ENCODE data around the gene NEO1. TPM values are rescaled to one million over a fixed set of nuclear protein-coding genes. Genes with fewer than 3 reads are reported as not detected.

NEO1 gene
- total and polyA plus RNA-seq, 2 experiments from 2014 or later = 4.5 to 13.6 TPM

DNA sequence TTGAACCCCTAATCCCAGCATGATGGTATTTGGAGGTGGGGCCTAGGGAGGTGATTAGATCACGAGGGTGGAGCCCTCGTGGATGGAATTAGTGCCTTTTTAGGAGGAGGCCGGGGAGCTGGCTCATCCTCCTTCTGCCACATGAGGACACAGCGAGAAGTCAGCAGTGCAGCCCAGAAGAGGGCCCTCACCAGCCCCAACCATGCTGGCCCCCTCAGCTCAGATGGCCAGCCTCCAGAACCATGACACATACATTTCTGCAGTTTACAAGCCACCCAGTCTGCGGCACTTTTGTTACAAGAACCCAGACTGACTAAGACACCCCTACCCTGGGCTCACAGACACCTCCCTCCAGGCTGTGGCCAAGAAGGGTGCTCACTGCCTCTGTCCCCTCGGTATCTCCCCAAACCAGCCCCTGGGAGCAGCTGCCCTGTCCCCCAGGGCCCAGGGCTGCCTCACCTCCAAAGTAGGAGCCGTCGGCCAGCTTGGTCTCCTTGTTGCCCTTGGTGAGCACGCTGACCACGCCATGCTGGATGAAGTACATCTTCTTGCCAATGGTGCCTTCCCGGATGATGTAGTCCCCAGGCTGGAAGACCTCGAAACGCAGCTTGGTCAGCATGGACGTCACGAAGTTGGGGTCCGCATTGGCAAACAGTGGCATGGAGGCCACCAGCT is 272.4 kb downstream of the NEO1 start:
- Histone ChIP-seq H3K4me3 (no peak overlapping the region), H3K9ac (no peak overlapping the region), H3K9me3 (ENCODE audit: low read depth) (no peaks in the 10 kb centered on the region), H3F3A (ENCODE audit: insufficient read depth) (no peaks in the 10 kb centered on the region), H3K27me3 (replicated peaks; ENCODE audit: insufficient read depth) (peaks cover 3% of the 10 kb centered on the region; the same call in 1 of the 2 replicates), H3K9me2 (ENCODE audit: insufficient read depth) (no peaks in the 10 kb centered on the region), H3K27ac (no peak overlapping the region), H3K36me3 (ENCODE audit: low read depth) (no peaks in the 10 kb centered on the region), H3K79me2 (ENCODE audit: insufficient read depth) (no peaks in the 10 kb centered on the region), H3K4me1 (ENCODE audit: insufficient read depth) (no peaks in the 10 kb centered on the region), H3K4me2 (ENCODE audit: unreplicated experiment) (no peak overlapping the region), H2AFZ (no peak overlapping the region), H4K20me1 (ENCODE audit: insufficient read depth) (no peaks in the 10 kb centered on the region)
- DNase-seq = no peak
- in situ Hi-C loops (cut with MboI) = no loop called here
- TF ChIP-seq EZH2 (IDR thresholded peaks at IDR 0.05; ENCODE audit: insufficient read depth, poor library complexity, severe bottlenecking) (no peak), EZH2phosphoT487 (IDR thresholded peaks at IDR 0.05; ENCODE audit: insufficient read depth, low read depth) (no peak)
- WGBS, 2 experiments (ENCODE audit: low coverage in 1 of 2, low lambda C conversion rate in 2 of 2, missing lambda C conversion rate in 2 of 2) = 78 to 84% methylated on average over 15 to 16 of the region's 16 CpGs

DNA sequence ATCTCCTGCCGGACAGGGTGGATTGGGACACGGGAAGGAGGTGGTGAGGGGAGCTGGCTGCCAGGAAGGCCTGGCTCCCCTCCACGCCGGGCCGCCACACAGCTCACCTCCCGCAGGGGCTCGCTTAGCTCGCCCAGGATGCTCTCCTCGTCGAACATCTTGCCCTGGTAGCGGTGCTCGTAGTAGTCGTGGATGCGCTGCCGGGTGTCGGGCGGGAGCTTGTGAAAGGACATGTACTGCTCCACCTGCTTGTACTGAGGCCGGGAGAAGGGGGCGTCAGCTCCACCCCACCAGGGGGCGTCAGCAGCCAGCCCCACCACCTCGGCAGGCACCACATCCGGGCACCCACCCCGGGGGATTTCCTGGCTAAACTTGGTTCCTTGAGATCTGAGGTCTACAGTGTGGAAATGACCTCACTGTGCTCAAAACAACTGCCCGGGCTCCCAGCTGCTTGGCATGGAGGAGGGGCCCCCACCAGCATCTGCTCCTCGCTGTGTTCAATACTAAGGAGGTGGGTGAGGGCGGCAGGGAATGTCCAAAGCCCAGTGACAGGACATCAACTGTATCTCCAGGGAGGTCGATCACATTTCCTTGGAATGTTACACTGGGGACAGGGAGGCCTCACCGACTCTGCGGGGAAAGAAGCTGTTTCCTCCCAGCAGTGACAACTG is 273.1 kb downstream of the NEO1 start:
- no peak overlapping the region for H3K9ac ChIP-seq
- no peaks in the 10 kb centered on the region for H4K20me1 ChIP-seq (ENCODE audit: insufficient read depth)
- TF ChIP-seq EZH2phosphoT487 (IDR thresholded peaks at IDR 0.05; ENCODE audit: insufficient read depth, low read depth) (no peak), EZH2 (IDR thresholded peaks at IDR 0.05; ENCODE audit: insufficient read depth, poor library complexity, severe bottlenecking) (no peak)
- H3K27ac ChIP-seq = no peak overlapping the region
- no peak overlapping the region for H3K4me3 ChIP-seq
- no peak overlapping the region for H3K4me2 ChIP-seq (ENCODE audit: unreplicated experiment)
- H3K4me1 ChIP-seq (ENCODE audit: insufficient read depth) = no peaks in the 10 kb centered on the region
- in situ Hi-C loops (cut with MboI) = no loop called here
- no peaks in the 10 kb centered on the region for H3K79me2 ChIP-seq (ENCODE audit: insufficient read depth)
- DNase-seq = no peak
- no peaks in the 10 kb centered on the region for H3K9me3 ChIP-seq (ENCODE audit: low read depth)
- peaks cover 3% of the 10 kb centered on the region; the same call in 1 of the 2 replicates for H3K27me3 ChIP-seq (replicated peaks; ENCODE audit: insufficient read depth)
- WGBS, 2 experiments (ENCODE audit: low coverage in 1 of 2, low lambda C conversion rate in 2 of 2, missing lambda C conversion rate in 2 of 2) = 61% methylated on average over 22 to 26 of the region's 29 CpGs
- H3K9me2 ChIP-seq (ENCODE audit: insufficient read depth) = no peaks in the 10 kb centered on the region
- H3K36me3 ChIP-seq (ENCODE audit: low read depth) = no peaks in the 10 kb centered on the region
- H2AFZ ChIP-seq = no peak overlapping the region
- no peaks in the 10 kb centered on the region for H3F3A ChIP-seq (ENCODE audit: insufficient read depth)

DNA sequence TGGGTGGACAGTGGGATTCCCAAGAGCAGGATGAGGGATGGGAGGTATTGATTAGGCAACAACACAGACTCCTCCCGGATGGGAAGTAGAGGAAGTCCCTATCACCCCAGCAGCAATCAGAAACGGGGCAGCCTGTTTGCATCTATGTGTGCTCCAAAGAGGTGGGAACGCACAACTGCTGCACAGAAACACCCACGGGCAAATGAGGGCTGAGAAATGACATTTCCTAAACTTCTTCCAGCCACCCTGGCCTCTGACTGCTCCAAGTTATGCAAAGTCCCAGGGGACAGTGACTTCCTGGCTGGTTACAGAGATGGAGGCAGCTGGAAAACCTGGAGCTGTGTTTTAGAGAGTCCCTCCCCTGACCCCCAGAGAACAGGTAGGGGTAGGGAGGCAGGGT is 273.9 kb downstream of the NEO1 start:
- H3K27ac ChIP-seq = no peak overlapping the region
- in situ Hi-C loops (cut with MboI) = no loop called here
- no peaks in the 10 kb centered on the region for H4K20me1 ChIP-seq (ENCODE audit: insufficient read depth)
- no peak overlapping the region for H3K4me3 ChIP-seq
- no peak overlapping the region for H3K9ac ChIP-seq
- H3K36me3 ChIP-seq (ENCODE audit: low read depth) = no peaks in the 10 kb centered on the region
- H3K79me2 ChIP-seq (ENCODE audit: insufficient read depth) = no peaks in the 10 kb centered on the region
- H3K4me2 ChIP-seq (ENCODE audit: unreplicated experiment) = no peak overlapping the region
- no peaks in the 10 kb centered on the region for H3K9me2 ChIP-seq (ENCODE audit: insufficient read depth)
- no peaks in the 10 kb centered on the region for H3K9me3 ChIP-seq (ENCODE audit: low read depth)
- no peak for TF ChIP-seq EZH2 (IDR thresholded peaks at IDR 0.05; ENCODE audit: insufficient read depth, poor library complexity, severe bottlenecking)
- no peak for TF ChIP-seq EZH2phosphoT487 (IDR thresholded peaks at IDR 0.05; ENCODE audit: insufficient read depth, low read depth)
- H3F3A ChIP-seq (ENCODE audit: insufficient read depth) = no peaks in the 10 kb centered on the region
- H2AFZ ChIP-seq = no peak overlapping the region
- 17% methylated on average over 4 of the region's 4 CpGs for WGBS, 2 experiments (ENCODE audit: low coverage in 1 of 2, low lambda C conversion rate in 2 of 2, missing lambda C conversion rate in 2 of 2)
- no peak for DNase-seq
- H3K4me1 ChIP-seq (ENCODE audit: insufficient read depth) = no peaks in the 10 kb centered on the region
- H3K27me3 ChIP-seq (replicated peaks; ENCODE audit: insufficient read depth) = peaks cover 3% of the 10 kb centered on the region; the same call in 1 of the 2 replicates

DNA sequence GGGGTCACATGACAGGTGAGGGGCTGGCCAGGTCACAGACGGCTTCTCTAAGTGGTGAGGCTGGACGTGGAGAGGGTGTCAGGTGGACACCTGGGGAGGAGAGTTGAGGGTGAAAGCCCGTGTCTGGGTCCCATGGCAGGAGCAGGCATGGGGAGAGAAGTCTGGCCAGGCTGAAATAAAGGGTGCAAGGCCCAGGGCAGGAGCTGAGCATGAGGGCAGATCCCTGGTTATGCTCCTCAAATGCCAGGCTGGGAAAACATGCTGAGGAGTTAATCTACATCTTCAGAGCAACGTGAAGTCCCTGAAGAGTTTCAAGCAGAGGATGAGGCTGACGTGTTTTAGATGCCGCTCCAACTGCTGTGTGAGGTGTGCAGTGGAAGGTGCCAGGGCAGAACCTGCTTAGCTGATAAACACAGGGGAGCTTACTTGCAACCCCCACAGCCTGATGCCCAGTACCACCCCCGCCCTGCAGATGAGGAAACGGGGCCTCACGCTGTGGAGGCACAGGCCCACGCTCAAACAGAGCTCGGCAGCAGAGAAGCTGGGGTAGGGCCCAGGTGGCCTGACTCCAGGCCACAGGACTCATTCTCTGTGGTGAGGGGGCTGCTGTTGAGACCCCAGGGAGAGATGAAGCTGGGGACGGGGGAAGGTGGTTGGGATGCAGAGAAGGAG is 276.0 kb downstream of the NEO1 start:
- Histone ChIP-seq H3K4me1 (ENCODE audit: insufficient read depth) (no peaks in the 10 kb centered on the region), H3K79me2 (ENCODE audit: insufficient read depth) (no peaks in the 10 kb centered on the region), H3K9me2 (ENCODE audit: insufficient read depth) (no peaks in the 10 kb centered on the region), H3K9me3 (ENCODE audit: low read depth) (no peaks in the 10 kb centered on the region), H3K9ac (no peak overlapping the region), H3K4me2 (ENCODE audit: unreplicated experiment) (no peak overlapping the region), H3F3A (ENCODE audit: insufficient read depth) (no peaks in the 10 kb centered on the region), H3K36me3 (ENCODE audit: low read depth) (no peaks in the 10 kb centered on the region), H3K4me3 (no peak overlapping the region), H3K27me3 (replicated peaks; ENCODE audit: insufficient read depth) (peaks cover 3% of the 10 kb centered on the region; the same call in 1 of the 2 replicates), H2AFZ (no peak overlapping the region), H3K27ac (no peak overlapping the region), H4K20me1 (ENCODE audit: insufficient read depth) (no peaks in the 10 kb centered on the region)
- in situ Hi-C loops (cut with MboI) = no loop called here
- DNase-seq = no peak
- TF ChIP-seq EZH2phosphoT487 (IDR thresholded peaks at IDR 0.05; ENCODE audit: insufficient read depth, low read depth) (no peak), EZH2 (IDR thresholded peaks at IDR 0.05; ENCODE audit: insufficient read depth, poor library complexity, severe bottlenecking) (no peak)
- WGBS, 2 experiments (ENCODE audit: low coverage in 1 of 2, low lambda C conversion rate in 2 of 2, missing lambda C conversion rate in 2 of 2) = 71 to 75% methylated on average over 12 of the region's 12 CpGs
